Stimulated activated CD8-positive, alpha-beta memory T cell treated with anti-CD3 and anti-CD28 coated beads, Interleukin-2, amount 100 ng/mL, for 1 hour (primary cell): ENCODE measurements around the gene LILRB3.
A peak's percentile ranks its signal among the peaks of the same experiment; 100 is the strongest.
"Not testable (repeated sequence)": the region's sequence is repeated elsewhere in the genome, so short reads cannot be mapped to it uniquely, and the experiment has no call there.

ENCODE experiments used
- DNase-seq, 2 donors: peaks; one replicate each; pipeline ENCODE4 v3.0.0-alpha.2; 2020; ENCODE audit warnings: low read depth in 2 of 2

LILRB3 gene

GRCh38 chr19:54190503-54191010 is 32.2 kb downstream of the LILRB3 start:
- DNase-seq: peak; percentile 99 to 100

- peak; percentile 100 for DNase-seq
These were observed 32.9 kb downstream of the LILRB3 start for GRCh38 chr19:54189735-54190502.

GRCh38 chr19:54189145-54189734 is 33.6 kb downstream of the LILRB3 start, which contains the start of gene MBOAT7:
TSS of gene MBOAT7 (minus strand) at chr19:54189580. CDS start at chr19:54188508, 1,072 bp downstream.
- DNase-seq: no peak

GRCh38 chr19:54188215-54188871 is 34.5 kb downstream of the LILRB3 start:
- DNase-seq: no peak

- no peak for DNase-seq
These were observed 35.8 kb downstream of the LILRB3 start for GRCh38 chr19:54186934-54187381.

GRCh38 chr19:54186351-54186750 is 36.5 kb downstream of the LILRB3 start:
- DNase-seq: no peak

GRCh38 chr19:54183431-54183830 is 39.4 kb downstream of the LILRB3 start:
- no peak for DNase-seq

- DNase-seq: not testable (repeated sequence)
These were observed 40.9 kb downstream of the LILRB3 start for GRCh38 chr19:54181894-54182293.

- DNase-seq: no peak
These were observed 42.1 kb downstream of the LILRB3 start for GRCh38 chr19:54180691-54181091.

GRCh38 chr19:54179921-54180461 is 42.8 kb downstream of the LILRB3 start:
- DNase-seq: no peak

GRCh38 chr19:54179262-54179852 is 43.5 kb downstream of the LILRB3 start:
- no peak for DNase-seq

- DNase-seq: no peak
These were observed 44.1 kb downstream of the LILRB3 start for GRCh38 chr19:54178581-54179261.

- DNase-seq: no peak
These were observed 48.6 kb downstream of the LILRB3 start for GRCh38 chr19:54173951-54174834.

- no peak for DNase-seq
These were observed 49.5 kb downstream of the LILRB3 start for GRCh38 chr19:54173359-54173699.

- no peak for DNase-seq
These were observed 50.1 kb downstream of the LILRB3 start, which contains the start of gene TMC4 for GRCh38 chr19:54172471-54173358. TSS of gene TMC4 (minus strand) at chr19:54173160. CDS start at chr19:54173117, 43 bp downstream.

GRCh38 chr19:54171736-54172431 is 50.9 kb downstream of the LILRB3 start:
- not testable (repeated sequence) for DNase-seq

GRCh38 chr19:54169149-54169740 is 53.6 kb downstream of the LILRB3 start:
- DNase-seq: no peak
